Stimulated activated CD8-positive, alpha-beta memory T cell treated with anti-CD3 and anti-CD28 coated beads, Interleukin-15, amount 100 ng/mL, for 48 hours (primary cell): ENCODE results near the gene CTF1.
"Not testable (repeated sequence)": the region's sequence is repeated elsewhere in the genome, so short reads cannot be mapped to it uniquely, and the experiment has no call there.

ENCODE experiments used
- DNase-seq, 2 donors: peaks; one replicate each; pipeline ENCODE4 v3.0.0-alpha.2; 2020; ENCODE audit warnings: low read depth in 2 of 2

Gene CTF1

DNA sequence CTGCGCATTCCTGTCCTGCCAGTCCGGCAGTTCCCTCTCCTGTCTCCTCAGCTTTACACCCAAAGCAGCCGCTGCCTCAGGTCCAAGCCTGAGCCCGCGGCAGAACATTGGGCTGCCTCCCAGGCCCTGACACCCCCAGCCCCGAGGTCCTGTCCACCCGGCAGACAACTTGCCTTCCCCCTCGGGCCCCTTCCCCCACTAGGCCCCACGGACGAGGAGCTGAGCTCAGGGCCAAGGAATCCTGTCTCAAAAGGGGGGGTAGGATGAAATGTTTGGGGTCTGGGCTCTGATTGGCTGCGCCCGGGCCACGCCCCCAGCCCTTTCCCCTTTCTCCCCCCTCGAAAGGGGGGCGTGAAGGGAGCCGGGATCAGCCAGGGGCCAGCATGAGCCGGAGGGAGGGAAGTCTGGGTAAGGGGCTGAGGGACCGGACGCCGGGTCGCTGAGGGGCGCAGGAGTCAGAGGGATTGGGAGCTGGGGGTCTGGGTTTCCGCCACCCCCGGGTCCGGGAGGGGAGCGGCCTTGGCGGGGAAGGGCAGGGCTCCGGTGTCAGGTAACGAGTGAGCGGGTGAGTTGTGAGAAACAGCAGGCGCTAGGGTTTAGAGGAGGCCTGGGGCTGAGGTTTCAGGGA, at the start of gene CTF1:
Gene CTF1 (plus strand): TSS at position 354 of the 628 bp plus-strand sequence. CDS start 30 bp downstream, at position 384.
- DNase-seq: no peak

DNA sequence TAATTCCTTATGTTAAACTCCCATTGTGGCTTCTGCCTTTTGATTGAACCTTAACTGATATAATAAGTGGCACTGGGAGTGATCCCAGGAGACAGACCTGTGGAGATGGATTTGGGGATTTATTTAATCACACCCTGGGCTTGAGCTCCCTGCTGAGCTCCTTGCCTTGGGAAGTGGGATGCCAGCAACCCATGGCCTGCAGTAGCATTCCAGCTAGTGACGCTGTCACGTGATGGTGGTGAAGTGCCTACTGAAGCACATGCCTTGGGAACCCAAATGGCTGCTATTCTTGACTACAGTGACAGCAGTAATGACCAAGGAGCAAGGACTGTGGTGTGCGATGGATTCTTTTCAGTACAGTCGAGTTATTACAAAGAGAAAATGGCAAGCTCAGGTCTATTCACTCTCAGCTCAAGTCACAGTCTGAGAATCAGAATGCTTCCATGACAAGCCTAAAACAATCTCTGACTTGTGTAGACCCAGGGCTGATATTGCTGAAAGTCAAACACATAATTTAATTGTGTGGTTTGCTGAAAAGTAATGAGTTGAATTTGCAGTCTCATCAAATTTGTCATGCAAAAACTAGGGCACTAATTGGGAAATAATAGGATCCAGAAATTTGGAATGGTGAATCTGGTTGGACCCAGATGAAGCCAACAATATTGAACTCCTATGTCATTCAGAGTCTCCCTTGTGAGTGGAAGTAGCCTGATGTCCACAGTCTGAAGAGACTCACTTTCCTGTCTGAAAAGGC, 49.6 kb upstream of the CTF1 start:
- no peak for DNase-seq

- DNase-seq: no peak
Observed at GRCh38 chr16:30850246-30850645, 46.2 kb upstream of the CTF1 start.

DNA sequence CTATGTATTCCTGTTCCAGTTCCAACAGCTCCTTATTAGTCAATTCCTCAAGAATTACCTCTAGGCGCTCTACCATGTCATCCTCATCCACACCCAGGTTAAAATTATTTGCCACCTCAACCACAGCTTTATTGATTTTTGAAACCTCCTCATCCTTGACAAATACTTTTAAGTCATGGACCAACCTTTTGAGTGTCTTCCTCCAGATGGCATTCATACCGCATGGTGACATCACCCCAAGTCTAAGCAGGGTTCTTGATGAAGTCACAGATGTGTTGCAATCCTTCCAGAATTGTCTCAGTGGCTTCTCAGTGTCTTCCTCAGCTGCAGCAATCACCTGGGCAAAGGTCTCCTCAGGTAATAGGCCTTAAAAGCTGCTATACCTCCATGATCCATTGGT, 42.7 kb upstream of the CTF1 start:
- DNase-seq: no peak

GRCh38 chr16:30858111-30858495, 38.3 kb upstream of the CTF1 start:
- DNase-seq: no peak

DNA sequence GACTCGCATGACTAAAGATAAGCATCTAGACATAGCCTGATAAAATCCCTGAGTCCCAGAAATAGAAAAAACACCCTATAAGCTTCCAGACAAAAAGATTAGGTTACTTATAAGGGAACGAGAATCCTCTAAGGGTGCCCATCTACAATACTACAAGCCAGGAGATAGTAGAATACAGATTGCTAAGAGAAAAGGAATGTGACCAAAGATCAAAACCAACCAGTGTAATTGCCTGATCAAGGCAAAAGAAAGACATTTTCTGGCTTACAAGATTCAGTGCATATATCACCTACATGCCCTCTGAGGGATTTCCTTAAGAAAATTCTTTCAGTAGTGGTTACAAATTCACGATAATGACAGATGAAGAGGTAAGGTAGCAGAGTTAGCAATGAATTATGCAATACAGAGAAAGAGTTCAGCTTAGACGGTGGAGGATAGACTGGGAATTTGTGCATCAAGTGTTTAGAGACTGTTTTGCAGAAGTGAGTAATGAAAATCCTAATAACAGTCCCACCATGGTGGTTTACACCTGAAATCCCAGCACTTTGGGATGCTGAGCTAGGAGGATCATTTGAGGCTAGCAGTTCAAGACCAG, 37.5 kb upstream of the CTF1 start:
- DNase-seq: no peak

GRCh38 chr16:30860729-30861128, 35.7 kb upstream of the CTF1 start:
- DNase-seq: not testable (repeated sequence)

GRCh38 chr16:30863178-30863577, 33.2 kb upstream of the CTF1 start:
- DNase-seq: not testable (repeated sequence)

DNA sequence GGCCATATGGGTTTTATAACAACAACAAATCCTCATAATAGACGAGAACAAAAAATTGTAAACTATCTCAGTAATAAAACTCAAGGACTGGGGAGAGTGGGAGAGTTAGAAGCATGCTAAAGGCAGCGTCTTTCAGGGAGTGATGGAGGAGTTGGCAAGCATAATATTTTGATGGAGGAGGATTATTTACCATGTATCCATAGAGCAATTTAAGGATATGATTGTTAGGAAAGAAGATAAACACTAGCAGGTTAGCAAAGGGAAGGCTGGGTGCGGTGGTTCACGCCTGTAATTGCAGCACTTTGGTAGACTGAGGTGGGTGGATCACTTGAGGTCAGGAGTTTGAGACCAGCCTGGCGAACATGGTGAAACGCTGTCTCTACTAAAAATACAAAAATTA, 30.4 kb upstream of the CTF1 start:
- no peak for DNase-seq

- DNase-seq: no peak
Observed at GRCh38 chr16:30867747-30868146, 28.7 kb upstream of the CTF1 start.

DNA sequence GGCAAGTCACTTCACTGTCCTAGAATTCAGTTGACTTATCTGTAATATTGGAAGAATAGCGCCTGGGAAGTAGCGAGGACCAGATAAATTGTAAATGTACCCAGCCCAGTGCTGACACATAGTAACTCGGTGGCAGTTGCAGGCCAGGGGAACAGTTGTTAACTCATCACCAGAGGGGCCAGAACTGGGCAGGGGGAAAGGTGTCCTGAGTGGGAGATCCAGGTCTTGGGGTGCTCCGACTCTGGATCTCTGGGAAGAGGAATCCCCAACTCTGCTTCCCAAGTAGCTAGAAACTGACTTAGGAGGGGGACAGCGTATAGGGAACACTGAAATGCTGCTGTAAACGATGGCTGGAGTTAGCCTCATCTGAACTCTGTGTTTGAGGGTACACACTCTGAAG, 25.5 kb upstream of the CTF1 start:
- no peak for DNase-seq

DNA sequence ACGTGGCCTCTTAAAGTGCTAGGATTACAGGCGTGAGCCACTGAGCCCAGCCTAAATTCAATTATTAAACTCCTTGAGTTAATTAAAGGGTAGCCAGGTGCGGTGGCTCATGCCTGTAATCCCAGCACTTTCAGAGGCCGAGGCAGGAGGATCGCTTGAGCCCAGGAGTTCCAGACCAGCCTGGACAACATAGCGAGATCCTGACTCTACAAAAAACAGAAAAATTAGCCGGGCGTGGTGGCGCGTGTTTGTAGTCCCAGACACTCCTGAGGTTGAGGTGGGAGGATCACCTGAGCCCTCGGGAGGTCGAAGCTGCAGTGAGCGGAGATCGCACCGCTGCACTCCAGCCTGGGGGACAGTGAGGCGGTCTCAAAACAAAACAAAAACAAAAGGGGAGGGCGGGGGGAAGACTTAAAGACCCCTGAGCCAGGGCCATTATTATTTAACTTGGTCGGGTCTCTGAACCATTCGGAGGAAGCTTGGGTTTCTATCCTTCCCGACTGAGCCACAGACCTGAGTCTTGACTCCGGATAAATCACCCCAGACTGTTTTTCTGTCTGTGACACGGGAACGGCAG, 22.1 kb upstream of the CTF1 start:
- no peak for DNase-seq

GRCh38 chr16:30874821-30875717, 21.3 kb upstream of the CTF1 start:
- DNase-seq: peak; percentile 86 to 90

- no peak for DNase-seq
Observed at GRCh38 chr16:30875871-30876801, 20.3 kb upstream of the CTF1 start.

DNA sequence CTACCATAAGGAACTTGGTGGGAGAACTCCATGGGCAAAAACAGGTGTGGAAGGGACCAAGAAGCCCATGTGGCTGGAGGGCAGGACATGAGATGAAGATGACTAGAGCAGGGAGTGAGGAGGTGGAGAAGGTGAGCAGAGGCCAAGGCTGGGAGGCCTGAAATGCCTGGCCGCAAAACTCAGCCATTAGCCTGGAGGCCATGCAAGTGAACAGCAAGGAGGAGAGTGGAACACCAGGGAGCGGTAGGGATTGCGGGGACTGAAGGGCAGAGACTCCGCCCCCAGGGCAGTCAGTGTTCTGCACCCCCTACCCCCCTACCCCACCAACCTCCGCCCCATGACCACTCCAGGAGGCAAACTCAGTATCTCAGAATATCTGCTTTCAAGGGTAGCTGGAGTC, 19.5 kb upstream of the CTF1 start:
- DNase-seq: no peak

DNA sequence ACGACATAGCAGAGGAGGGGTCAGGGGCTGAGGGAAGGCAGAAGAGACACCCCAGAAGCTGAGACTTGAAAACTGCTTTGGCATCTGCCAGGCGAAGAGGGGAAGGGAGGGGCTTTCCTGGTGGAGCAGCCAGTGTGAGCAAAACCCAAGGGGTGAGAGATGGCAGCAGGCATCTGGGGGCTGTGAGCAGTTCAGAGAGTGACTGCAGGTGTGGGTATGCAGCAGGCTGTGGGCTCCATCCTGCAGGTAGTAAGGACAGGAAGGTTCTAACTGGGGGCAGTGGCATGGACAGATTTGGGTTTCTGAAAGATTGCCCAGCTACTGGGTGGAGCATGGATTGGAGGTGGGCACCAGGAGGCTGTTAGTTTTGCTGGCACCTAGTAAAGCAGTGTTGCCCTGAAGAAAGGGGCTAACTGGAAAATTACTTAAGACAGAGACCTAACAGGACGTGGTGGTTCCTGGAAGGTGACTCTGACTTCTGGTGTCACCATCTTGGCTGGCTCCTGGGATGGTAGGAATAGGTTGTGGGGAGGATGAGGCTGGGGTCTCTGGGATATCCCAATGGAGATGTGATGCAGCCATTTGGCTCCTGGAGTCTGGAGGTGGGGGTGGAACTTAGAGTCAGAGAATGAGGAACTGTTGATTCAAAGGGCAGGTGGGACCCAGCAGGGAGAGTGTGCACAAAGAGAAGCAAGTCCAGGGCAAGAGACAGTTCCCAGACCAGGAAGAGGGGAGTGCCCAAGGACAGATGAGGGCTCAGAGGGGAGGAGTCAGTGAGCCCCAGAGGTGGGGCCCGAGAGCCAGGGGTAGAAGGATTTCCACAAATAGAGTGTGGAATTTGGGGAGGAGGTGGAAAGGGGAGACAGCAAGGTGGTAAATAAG, 13.7 kb upstream of the CTF1 start:
- no peak for DNase-seq

DNA sequence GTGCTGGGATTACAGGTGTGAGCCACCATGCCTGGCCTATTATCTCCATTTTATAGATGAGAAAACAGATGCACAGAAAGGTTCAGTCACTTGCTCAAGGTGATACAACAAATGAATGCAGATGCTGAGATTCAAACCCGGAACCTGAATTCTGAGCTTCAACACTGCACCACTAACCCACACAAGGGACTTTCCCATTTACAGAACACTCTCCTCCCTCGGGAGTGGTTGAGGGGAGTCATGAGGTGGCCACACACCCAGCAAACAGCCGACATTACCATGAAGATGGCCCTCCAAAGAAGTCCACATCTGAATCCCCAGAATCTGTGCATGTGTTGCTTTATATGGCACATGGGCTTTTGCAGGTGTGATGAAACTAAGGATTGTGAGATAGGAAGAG, 11.7 kb upstream of the CTF1 start:
- DNase-seq: no peak

DNA sequence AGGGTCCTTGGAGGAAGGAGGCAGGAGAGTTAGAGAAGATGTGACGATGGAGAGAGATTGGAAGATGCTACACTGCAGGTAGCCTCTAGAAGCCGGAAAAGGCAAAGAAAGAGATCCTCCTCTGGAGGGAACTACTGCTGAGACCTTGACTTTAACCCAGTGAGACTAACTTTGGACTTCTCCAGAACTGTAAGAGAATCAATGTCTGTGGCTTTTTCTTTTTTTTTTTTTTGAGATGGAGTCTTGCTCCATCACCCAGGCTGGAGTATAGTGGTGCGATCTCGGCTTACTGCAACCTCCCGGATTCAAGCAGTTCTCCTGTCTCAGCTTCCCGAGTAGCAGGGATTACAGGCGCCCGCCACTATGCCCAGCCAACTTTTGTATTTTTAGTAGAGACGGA, 11.2 kb upstream of the CTF1 start:
- no peak for DNase-seq

GRCh38 chr16:30886145-30886544, 10.3 kb upstream of the CTF1 start:
- DNase-seq: no peak

DNA sequence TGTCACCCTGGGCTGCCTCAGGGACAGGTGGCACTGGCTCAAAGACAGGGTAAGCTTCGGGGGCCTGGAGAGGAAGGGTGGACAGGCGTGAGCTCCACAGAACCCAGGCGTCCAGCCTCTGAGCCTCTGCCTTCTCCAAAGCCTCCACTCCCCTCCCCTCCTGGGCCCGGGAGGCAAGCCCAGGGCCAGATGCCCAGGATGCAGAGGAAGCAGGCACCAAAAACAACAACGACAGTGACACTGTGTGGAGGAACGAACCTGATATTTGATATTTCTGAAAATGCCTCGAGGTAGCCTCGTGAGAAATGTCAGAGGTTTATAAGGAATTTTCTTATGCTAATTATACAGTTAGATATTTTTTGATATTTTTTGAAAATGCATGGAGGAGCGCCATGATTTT, 8.5 kb upstream of the CTF1 start:
- no peak for DNase-seq
